Neural progenitor cell (in vitro differentiated cells): ENCODE results near the gene APBB2.

Experiments
- CTCF ChIP-seq: fragments of 200-600 bp; sonication (generic); IDR thresholded peaks from 2 replicates; pipeline ENCODE4 v1.5.1; 2017; ENCODE audit warnings: antibody characterized with exemption, mild to moderate bottlenecking
- EZH2 ChIP-seq: fragments of 200-600 bp; sonication (generic); IDR thresholded peaks from 2 replicates; pipeline ENCODE4 v1.6.1; 2017; ENCODE audit warnings: antibody characterized with exemption, mild to moderate bottlenecking, moderate library complexity
- EZH2phosphoT487 ChIP-seq: fragments of 200-600 bp; sonication (generic); IDR thresholded peaks from 2 replicates; pipeline ENCODE4 v1.6.1; 2017; ENCODE audit warnings: antibody characterized with exemption

GRCh38 chr4:40963897-40964478 lies 250.4 kb downstream of the APBB2 start:
- TF ChIP-seq CTCF: no peak
- no peak for TF ChIP-seq EZH2
- TF ChIP-seq EZH2phosphoT487: no peak
